Choroid plexus epithelial cell (primary cell): Measurements from ENCODE around the gene RYR2.
"Not testable (repeated sequence)": the region's sequence is repeated elsewhere in the genome, so short reads cannot be mapped to it uniquely, and the experiment has no call there.

ENCODE experiments used
- DNase-seq: peaks from one replicate; pipeline ENCODE4 v3.0.0-alpha.2; 2010; ENCODE audit warnings: low read depth
- H3K4me3 ChIP-seq: 2 replicates; pipeline ENCODE4 v1.5.1; 2011; ENCODE audit warnings: low read depth, mild to moderate bottlenecking, control low read depth, low read length, moderate library complexity
- CTCF ChIP-seq: conservative IDR thresholded peaks from 2 replicates; pipeline ENCODE4 v1.5.1; 2011; ENCODE audit warnings: low read depth, mild to moderate bottlenecking, control low read depth, inconsistent platforms, low read length, moderate library complexity

Gene RYR2

GRCh38 chr1:237112663-237113062 lies 70.7 kb downstream of the RYR2 start:
- TF ChIP-seq CTCF = no peak
- DNase-seq = no peak
- no peak overlapping the region for H3K4me3 ChIP-seq

GRCh38 chr1:237115035-237115434 lies 73.1 kb downstream of the RYR2 start:
- no peak for TF ChIP-seq CTCF
- DNase-seq = no peak
- H3K4me3 ChIP-seq = no peak overlapping the region

GRCh38 chr1:237119091-237119490 lies 77.1 kb downstream of the RYR2 start:
- DNase-seq = no peak
- TF ChIP-seq CTCF = no peak
- no peak overlapping the region for H3K4me3 ChIP-seq

- DNase-seq = no peak
- no peak overlapping the region for H3K4me3 ChIP-seq
- TF ChIP-seq CTCF = no peak
Measured at GRCh38 chr1:237120683-237121082, 78.7 kb downstream of the RYR2 start.

GRCh38 chr1:237124856-237125462 lies 83.0 kb downstream of the RYR2 start:
- DNase-seq = peak; percentile 20
- no peak overlapping the region for H3K4me3 ChIP-seq
- peak; percentile 41 for TF ChIP-seq CTCF

- no peak for TF ChIP-seq CTCF
- H3K4me3 ChIP-seq = no peak overlapping the region
- no peak for DNase-seq
Measured at GRCh38 chr1:237126180-237126579, 84.2 kb downstream of the RYR2 start.

GRCh38 chr1:237127301-237127700 lies 85.3 kb downstream of the RYR2 start:
- not testable (repeated sequence) for DNase-seq, H3K4me3 ChIP-seq
